ENCODE measurements around the gene GNGT2.

GNGT2 gene

DNA sequence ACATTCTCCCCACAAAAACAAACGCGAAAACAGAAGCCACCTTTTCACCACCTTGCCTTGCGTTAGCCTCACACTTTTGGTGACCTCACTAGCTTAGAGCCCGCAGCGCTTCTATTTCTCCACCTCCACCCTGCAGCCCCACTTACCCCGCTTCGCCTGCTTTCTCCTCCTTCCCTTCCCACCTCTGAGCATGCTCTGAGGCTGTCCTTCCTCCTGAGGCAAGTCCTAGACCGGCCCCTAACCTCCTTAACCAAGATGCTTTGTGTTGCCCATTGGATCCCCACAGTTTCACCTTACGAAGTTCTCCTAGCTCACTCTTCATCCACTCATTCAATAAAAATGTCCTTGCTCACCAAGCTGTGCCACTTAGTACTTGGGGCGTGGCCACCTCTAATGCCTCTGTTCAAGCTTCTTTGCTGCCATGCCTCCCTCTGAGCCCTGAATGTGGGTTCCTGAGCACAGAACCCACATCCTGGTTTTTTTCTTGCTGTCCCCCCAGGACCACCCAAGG lies 1.3 kb downstream of the GNGT2 start:
- TF ChIP-seq, protein P1, sequence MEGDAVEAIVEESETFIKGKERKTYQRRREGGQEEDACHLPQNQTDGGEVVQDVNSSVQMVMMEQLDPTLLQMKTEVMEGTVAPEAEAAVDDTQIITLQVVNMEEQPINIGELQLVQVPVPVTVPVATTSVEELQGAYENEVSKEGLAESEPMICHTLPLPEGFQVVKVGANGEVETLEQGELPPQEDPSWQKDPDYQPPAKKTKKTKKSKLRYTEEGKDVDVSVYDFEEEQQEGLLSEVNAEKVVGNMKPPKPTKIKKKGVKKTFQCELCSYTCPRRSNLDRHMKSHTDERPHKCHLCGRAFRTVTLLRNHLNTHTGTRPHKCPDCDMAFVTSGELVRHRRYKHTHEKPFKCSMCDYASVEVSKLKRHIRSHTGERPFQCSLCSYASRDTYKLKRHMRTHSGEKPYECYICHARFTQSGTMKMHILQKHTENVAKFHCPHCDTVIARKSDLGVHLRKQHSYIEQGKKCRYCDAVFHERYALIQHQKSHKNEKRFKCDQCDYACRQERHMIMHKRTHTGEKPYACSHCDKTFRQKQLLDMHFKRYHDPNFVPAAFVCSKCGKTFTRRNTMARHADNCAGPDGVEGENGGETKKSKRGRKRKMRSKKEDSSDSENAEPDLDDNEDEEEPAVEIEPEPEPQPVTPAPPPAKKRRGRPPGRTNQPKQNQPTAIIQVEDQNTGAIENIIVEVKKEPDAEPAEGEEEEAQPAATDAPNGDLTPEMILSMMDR (IDR thresholded peaks at IDR 0.05) = no peak
- TF ChIP-seq ZFX (IDR thresholded peaks at IDR 0.05; ENCODE audit: borderline replicate concordance) = no peak
- H3K27ac ChIP-seq = no peak overlapping the region

DNA sequence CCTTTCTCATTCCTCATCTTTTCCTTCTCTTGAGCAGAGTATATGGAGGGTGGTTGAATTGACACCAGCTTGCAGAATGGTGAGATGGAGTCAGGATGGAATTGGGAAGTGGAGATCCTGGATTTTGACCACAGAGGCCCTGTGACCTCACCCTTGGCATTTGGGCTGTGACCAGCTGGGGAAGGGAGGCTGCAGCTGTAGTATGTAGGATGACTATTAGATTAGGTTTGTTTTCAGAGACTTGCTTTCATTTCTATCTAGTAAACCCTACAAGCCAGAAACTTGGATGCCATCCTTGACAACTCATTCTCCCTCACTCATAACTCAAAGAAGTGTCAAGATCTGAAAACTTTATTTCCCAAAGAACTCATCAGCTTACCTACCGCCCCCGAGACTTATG lies 5.9 kb downstream of the GNGT2 start:
- H3K27ac ChIP-seq = no peak overlapping the region
- TF ChIP-seq, protein P1 (IDR thresholded peaks at IDR 0.05) = no peak
- TF ChIP-seq ZFX (IDR thresholded peaks at IDR 0.05; ENCODE audit: borderline replicate concordance) = no peak

DNA sequence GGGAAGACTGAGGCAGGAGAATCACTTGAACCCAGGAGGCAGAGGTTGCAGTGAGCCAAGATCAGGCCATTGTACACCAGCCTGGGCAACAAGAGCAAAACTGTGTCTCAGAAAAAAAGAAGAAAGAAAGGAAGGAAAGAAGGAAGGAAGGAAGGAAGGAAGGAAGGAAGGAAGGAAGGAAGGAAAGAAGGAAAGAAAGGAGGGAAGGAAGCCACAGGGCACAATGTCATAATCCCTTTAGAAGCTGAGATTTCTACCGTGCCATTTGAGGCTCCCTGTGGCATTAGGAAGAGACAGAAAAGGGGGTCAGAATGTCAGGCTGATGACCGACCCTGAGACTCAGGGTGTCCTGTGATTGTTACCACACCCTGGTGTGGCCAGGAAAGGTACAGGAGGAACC lies 6.6 kb downstream of the GNGT2 start:
- H3K27ac ChIP-seq = no peak overlapping the region
- TF ChIP-seq, protein P1 (IDR thresholded peaks at IDR 0.05) = no peak
- TF ChIP-seq ZFX (IDR thresholded peaks at IDR 0.05; ENCODE audit: borderline replicate concordance) = no peak

DNA sequence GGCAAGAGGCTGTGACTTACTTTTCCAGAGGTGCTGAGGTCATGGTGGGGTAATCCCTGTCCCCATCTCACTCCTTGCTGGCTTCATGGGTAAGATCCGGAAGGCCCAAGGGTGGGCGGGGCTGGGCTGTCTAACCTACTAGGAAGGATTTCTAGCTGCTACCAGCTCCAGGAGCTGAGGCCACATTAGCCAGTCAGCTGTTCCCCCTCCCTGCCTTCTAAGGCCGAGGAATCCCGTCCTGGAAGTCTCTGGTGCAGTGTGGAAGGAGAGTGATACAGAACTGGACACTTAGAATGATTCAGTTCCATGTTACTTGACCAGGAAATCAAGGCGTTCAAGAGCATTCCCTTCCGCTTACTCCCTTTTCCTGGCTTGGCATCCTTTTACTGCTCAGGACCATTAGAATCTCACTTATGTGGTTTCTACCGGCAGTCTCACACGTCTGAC lies 8.9 kb downstream of the GNGT2 start:
- H3K27ac ChIP-seq = no peak overlapping the region
- TF ChIP-seq ZFX (IDR thresholded peaks at IDR 0.05; ENCODE audit: borderline replicate concordance) = no peak
- TF ChIP-seq, protein P1 (IDR thresholded peaks at IDR 0.05) = no peak

DNA sequence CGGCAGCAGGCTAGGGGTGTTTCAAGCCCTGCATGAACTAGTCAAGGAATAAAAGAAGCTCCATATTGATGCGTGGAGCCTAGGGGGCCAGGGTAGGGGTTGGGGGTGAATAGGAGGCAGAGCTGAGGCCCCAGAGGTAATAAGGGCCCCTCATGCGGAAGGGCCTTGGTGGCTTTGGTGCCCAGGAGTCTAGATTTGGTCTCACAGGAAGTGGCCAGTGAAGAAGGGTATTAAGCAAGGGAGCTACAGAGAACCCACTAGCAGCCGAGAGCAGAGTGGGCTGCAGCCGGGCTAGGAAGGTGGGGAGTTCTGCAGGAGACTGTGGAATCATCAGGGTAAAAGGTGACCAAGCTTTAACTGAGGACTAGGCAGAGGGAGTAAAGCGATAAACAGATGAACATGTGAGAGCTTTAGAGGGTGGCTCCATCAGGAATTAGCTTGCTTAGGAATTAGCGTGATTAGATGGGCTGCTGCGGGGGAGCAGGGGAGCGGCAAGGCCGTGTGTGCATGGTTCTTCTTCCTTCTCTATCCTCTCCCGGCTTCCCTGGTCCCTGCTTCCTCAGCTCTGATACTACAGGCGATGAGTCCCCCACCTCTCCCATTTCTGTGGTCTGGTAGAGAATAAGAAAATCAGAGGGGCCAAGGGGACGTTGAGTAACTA lies 9.8 kb downstream of the GNGT2 start:
- no peak overlapping the region for H3K27ac ChIP-seq
- TF ChIP-seq, protein P1 (IDR thresholded peaks at IDR 0.05) = no peak
- TF ChIP-seq ZFX (IDR thresholded peaks at IDR 0.05; ENCODE audit: borderline replicate concordance) = no peak

DNA sequence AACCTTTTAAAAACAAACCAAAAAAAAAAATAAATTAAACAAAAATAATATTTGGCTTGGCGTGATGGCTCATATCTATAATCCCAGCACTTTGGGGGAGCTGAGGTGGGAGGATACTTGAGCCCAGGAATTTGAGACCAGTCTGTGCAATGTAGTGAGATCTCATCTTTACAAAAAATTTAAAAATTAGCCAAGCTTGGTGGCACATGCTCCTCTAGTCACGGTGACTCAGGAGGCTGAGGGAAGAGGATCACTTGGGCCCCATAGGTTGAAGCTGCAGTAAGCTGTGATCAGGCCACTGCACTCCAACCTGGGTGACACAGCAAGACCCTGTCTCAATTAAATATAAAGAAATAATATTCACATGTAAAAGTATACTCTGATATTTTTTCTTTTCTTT lies 12.2 kb downstream of the GNGT2 start:
- no peak overlapping the region for H3K27ac ChIP-seq
- TF ChIP-seq, protein P1 (IDR thresholded peaks at IDR 0.05) = no peak
- no peak for TF ChIP-seq ZFX (IDR thresholded peaks at IDR 0.05; ENCODE audit: borderline replicate concordance)

DNA sequence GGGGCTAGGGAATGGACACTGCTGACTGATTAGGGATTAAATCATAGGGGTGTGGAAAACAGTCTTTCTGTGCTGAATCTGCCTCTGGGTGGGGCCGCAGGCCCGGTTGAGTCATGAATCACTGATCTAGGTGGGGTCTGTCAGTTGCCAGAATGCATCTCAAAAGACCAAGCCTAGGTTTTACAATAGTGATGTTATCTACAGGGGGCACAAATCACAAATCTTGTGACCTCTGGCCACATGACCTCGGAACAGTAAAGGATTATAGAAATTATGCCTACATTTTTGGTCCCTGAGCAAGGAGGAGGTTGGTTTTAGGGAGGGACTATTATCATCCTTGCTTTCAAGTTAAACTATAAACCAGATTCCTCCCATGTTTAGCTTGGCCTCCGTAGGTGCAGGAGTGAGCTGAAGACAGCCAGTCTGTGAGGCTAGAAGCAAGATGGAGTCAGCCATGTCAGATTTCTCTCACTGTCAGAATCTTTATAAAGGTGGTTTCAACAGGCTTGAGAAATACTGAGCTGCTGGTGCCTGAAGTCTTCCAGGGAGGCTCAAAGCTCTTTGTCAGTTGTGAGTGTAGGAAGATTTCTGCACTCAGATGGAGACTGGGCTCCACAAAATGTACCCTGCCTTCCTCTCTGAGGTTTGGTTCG lies 12.9 kb downstream of the GNGT2 start:
- H3K27ac ChIP-seq = no peak overlapping the region
- TF ChIP-seq, protein P1 (IDR thresholded peaks at IDR 0.05) = no peak
- TF ChIP-seq ZFX (IDR thresholded peaks at IDR 0.05; ENCODE audit: borderline replicate concordance) = no peak

All from 22Rv1 (cell line).